Stimulated activated CD8-positive, alpha-beta memory T cell treated with anti-CD3 and anti-CD28 coated beads, Interleukin-4, amount 100 ng/mL, for 48 hours (primary cell): ENCODE results near the gene MLN.

Experiments
- DNase-seq: peaks from one replicate; pipeline ENCODE4 v3.0.0-alpha.2; 2020

The MLN gene

DNA sequence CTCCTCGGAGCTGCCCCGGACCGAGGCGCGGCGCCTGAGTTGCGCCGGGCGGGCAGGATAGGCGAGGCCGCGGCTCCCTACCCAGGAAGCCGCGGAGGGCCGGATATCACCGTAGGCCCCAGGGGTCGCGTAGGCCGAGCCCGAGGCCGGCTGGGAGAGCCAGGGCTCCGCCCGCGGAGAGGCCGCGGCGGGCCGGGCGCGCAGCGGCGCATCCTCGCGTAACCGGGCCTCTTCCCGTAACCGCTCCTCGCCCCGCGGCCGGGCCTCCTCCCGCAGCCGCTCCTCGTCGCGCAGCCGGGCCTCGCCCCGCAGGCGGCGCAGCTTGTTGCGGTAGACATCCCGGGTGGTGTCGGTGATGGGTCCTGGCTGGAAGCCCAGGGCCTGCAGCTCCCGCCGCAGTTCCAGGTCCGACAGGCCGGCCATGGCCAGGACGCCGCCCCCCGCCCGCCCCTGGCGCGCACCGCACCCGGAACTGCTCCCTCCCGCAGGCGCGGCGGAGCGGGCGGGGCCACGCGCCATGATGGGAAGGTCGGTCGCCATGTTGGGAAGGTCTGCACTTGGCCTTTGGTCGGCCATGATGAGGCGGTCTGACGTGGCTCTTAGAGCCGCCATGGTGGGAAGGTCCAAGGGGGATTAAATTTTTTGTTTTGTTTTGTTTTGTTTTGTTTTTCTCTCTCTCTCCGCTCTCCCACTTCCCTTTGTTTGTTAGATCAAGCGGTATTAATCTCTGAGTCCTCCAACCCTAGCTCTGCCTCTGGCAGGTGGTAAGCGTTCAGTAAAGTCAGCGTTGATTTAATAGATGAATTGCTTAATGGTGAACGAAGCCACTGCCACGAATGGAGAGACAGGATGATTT, 14.9 kb downstream of the MLN start, which contains the start of gene LEMD2:
TSS of gene LEMD2 (minus strand) at position 437 of the 856 bp plus-strand sequence. CDS start at position 423, 14 bp downstream.
- DNase-seq, result peak; percentile 97

DNA sequence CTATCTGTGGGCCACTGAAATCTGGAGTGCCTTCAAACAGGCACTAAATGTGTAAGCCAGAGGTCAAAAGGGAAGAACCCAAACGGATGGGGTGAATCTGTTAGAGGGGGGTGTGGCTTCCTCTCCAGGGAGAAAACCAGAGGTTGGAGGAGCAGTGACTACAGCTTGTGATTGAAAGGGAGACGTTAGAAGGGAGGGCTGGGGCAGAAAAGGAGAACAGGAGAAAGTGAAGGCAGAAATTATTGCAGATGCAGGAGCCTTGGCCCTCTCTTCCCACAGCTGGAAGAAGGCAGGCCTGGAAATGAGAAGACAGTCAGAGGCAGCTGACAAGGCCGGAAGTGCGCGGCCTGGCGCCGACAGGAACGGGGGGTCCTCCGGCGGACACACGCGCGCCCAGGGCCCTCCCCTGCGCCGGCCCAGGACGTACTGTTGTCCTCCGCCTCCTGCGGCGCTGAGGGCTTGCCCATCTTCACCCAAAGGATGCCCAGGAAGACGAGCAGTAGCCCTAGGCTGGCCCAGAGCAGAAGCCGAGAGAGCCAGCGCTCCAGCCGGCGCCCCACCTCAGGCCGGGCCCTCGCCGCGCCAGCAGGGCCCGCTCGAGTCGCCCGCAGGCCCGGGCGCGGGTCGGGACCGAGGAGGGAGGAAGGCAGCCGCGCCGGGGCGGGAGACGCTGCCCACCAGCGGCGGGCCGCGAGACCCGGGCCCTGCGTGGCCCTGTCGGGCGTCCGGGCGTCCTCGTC, 15.7 kb downstream of the MLN start:
- peak; percentile 75 for DNase-seq

- DNase-seq, result no peak
Observed at GRCh38 chr6:33787346-33787953, 16.4 kb downstream of the MLN start.

DNA sequence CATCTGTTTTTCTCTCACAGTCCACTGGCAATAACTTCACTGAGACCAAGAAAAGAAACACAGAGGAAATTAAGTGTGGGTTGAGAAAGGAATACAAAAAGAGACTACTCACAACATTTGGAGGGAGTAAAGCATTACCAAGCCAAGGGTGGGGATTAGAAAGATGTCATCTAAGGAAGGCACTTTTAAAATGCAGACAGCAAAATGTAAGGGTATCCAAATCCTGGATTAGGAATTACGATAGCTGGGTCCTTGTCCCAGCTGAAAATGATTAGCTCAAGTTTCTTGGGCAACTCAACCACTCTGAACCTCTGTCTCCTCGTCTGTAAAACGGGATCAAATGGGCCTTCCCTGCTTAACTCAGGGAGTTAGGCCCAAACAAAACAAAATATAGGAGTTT, 17.1 kb downstream of the MLN start:
- no peak for DNase-seq

DNA sequence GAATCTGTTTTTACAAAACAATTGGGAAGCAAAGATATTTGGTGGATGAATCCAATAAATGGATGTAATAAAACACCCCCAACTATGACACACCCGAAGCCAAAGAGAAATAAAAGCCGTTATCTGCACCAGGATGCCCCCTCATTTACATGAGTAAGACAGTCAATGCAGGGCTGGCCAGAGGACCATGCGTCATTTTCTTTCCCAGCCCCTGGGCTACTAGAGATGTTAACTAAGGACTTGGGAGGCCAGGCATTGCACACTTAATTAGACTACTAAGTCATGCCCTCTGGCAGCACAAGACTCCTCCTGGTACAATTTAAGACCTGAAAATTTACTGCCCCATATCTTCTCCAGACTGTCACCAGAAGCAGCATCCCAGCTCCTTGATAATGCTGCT, 18.0 kb downstream of the MLN start:
- no peak for DNase-seq

GRCh38 chr6:33784787-33785186, 19.0 kb downstream of the MLN start:
- no peak for DNase-seq

DNA sequence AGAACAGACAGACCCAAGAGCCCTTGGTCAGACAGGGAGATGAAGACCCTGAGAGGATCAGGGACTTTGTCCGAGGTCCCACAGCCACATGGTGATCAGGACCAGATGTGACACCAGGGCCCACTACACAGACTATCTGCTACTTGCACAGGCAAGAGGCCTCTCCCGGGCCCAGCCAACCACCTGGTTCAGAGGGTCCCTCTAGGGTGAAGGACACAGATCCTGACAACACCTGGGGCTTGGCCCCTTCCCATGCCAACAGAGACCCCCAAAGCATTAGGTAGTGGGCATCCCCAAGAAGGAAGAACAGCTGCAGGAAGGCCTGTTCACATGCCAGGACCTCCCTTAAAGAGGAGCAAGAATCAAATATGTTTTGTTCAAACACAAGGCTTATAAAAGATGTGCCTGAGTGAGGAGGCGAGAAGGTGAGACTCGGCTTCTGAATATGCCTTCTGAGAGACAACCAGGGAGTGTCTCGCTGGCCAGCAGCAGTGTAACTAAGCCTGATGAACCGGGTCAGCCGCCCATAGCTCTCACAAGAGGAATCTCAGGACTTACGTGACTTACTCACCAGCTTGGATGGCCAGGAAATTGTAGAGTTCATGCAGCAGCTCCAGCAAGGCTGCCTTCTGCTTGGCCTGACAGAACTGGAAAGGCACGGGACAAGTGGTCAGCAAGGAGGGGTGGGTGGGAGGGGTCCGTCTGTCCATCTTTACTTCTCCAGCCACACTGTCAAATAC, 19.9 kb downstream of the MLN start:
- no peak for DNase-seq

DNA sequence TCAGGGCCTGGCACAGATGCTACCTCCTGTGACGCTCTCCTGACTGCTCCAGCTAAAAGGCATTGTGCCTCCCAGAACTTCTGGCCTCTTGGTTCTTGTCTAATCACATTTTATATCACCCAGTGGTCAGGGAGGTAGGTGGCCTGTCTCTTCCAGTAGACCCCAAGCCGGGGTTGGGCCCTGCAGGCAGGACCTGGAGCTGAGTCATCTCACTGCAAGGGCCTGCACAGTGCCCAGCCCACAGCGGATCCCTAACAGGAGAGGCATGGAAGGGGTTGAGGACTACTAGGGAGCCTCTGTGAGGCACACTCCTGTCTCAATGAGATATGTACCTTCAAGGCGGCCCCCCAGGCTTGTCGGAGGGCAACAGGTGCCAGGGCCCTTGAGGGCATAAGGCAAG, 21.2 kb downstream of the MLN start:
- DNase-seq, result no peak

DNA sequence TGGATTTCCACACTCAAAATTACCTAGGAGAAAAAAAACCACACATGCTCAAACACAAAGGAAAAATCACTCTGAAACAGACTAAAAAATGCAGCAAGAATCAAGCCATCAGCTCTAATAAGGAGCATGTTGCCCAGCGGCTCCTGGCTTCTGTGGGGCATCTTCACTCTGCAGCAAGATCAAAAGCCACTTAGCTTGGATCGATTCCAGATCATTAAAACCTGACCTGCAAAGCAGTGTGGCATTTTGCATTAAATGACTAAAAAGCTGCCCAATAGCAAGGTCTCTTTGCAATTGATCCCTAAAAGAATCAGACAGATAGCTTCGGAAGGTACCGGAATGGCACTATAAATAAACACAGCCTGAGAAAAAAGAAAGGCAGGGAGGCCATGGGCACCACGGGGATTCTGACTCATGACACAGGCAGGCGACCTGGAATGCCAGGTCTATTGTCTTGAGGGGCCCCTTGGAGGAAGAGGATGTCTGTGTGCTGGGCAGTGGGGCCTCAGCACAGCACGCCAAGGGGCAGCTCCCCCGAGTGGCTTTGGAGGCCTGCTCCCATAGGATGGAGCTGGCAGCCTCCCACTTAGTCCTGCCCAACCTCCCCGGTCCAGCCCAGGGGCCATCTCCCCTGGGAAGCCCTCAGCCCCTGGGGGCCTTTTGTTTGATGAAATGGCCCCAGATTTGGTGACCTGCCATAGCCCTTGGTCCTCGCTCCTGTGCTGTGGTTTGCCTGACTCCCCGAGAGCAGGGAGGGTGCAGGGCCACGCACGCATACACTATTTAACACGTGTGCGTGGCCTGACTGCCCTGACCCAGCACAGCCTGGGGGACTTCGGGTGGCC, 22.4 kb downstream of the MLN start:
- no peak for DNase-seq

DNA sequence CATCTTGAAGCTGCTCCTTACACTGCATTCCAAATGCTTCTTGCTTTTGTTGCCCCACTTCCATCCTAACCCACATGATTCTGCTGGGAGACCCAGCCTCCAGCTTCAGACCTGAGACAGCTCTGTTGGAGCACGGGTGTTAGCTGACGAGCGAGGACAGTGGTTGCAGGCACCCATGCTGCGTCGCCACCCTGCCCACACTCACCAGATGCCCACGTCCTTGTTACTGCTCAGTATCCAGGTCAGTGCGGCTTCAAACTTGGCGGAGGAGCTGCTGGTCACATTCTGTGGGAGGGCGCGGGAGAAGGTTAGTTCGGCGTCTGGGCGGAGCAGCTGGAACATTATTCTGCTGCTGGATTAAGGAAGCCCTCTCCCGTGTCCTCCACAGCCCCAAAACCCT, 23.9 kb downstream of the MLN start:
- no peak for DNase-seq

GRCh38 chr6:33779290-33779689, 24.5 kb downstream of the MLN start:
- DNase-seq, result no peak

- no peak for DNase-seq
Observed at GRCh38 chr6:33778444-33779121, 25.2 kb downstream of the MLN start.

GRCh38 chr6:33777398-33778388, 26.1 kb downstream of the MLN start:
- no peak for DNase-seq

DNA sequence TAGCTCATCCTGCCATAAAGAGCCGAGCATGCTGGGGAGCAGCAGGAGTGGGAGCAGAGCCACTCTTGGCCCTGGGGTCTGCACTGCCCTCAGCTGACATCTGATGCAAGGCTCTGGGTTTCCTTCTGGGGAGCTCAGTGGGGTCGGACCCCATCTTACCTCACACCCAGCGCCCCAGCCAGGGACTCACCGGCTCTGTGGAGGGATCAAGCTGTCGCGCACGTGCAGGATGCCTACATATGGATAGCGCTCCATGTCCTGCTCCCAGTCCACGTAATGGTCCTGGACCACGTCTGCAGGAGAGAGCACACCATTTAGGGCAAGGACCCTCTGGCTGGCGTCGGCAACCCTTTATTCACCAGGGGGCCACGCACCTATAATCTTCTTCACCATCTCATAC, 27.0 kb downstream of the MLN start:
- DNase-seq, result no peak

DNA sequence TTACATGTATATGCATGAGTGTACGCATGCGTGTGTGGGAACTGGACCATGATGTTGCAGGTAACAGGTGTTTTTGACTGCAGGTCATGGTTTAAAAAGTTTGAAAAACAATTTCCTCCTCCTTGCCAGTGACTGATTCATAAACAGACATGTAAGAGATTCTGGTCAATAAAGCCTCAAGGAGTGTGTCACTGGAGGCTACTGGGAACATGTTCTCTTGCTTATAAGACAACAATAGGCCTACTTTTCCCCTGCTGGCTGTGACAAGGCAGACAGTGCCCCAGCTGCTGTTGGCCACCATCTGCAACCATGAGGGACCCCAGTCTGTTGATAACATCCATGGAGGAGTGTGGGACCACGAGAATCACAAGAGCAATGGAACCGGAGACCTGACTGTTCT, 27.6 kb downstream of the MLN start:
- DNase-seq, result no peak

- no peak for DNase-seq
Observed at GRCh38 chr6:33774774-33775173, 29.0 kb downstream of the MLN start.

- no peak for DNase-seq
Observed at GRCh38 chr6:33772902-33773472, 30.8 kb downstream of the MLN start.

- no peak for DNase-seq
Observed at GRCh38 chr6:33772082-33772830, 31.5 kb downstream of the MLN start.
